Skeletal muscle tissue (tissue), 4 donors: ENCODE measurements around the gene CDH4. TPM values are rescaled to one million over a fixed set of nuclear protein-coding genes. Genes with fewer than 3 reads are reported as not detected.

Experiments
- H3K27ac ChIP-seq: one replicate; pipeline ENCODE4 v1.7.0; 2013; ENCODE audit warnings: mild to moderate bottlenecking, low read depth, low read length, inconsistent platforms
- H3K27me3 ChIP-seq, 3 donors: one replicate each; pipeline ENCODE4 v1.7.0; 2013; ENCODE audit warnings: low read length in 3 of 3; ENCODE audit not compliant: control insufficient read depth in 3 of 3, insufficient read depth in 3 of 3
- H3K36me3 ChIP-seq, 3 donors: one replicate each; pipeline ENCODE4 v1.7.0; 2013; ENCODE audit warnings: low read length in 3 of 3; ENCODE audit not compliant: control insufficient read depth in 3 of 3, insufficient read depth in 3 of 3
- H3K4me1 ChIP-seq, 3 donors: one replicate each; pipeline ENCODE4 v1.7.0; 2013; ENCODE audit warnings: low read length in 3 of 3, mild to moderate bottlenecking in 3 of 3; ENCODE audit not compliant: control insufficient read depth in 3 of 3, insufficient read depth in 3 of 3
- H3K4me3 ChIP-seq, 3 donors: one replicate each; pipeline ENCODE4 v1.7.0; 2013; ENCODE audit warnings: low read length in 3 of 3
- H3K9ac ChIP-seq, 3 donors: one replicate each; pipeline ENCODE4 v1.7.0; 2013; ENCODE audit warnings: low read length in 3 of 3, mild to moderate bottlenecking in 3 of 3, moderate library complexity in 2 of 3, low read depth in 1 of 3
- H3K9me3 ChIP-seq, 3 donors: one replicate each; pipeline ENCODE4 v1.7.0; 2013; ENCODE audit warnings: low read length in 3 of 3; ENCODE audit not compliant: control insufficient read depth in 3 of 3
- total RNA-seq: library from RNA; depleted of rRNA; stranded (reverse); fragments of >200 nt; gene quantifications from one replicate; pipeline ENCODE4 v1.2.3, GENCODE V29; 2014
- donor health status: Osteomylitis.

CDH4 gene
- total RNA-seq, 1 donor from 2014 or later: 0.52 TPM

DNA sequence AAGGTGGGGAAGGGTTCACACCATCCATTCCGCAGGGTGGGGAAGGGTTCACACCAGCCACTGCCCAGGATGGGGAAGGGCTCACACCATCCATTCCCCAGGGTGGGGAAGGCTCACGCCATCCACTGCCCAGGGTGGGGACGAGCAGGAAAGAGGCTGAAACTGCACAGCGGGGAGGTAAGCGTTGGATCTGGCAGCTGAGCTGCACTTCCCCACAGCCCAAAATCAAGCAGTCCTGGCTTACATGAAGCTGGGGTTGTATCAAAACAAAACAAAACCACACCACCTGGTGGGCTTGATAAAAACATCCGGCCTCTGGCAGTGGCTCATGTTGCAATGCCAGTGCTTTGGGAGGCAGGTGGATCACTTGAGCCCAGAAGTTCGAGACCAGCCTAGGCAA lies 545.1 kb downstream of the CDH4 start:
- Histone ChIP-seq H3K27ac (no peak overlapping the region), H3K9me3 (no peaks in the 10 kb centered on the region), H3K4me1 (no peaks in the 10 kb centered on the region), H3K4me3 (no peak overlapping the region), H3K27me3 (peaks cover 16 to 27% (median 21%) of the 10 kb centered on the region in 3 donors), H3K9ac (no peak overlapping the region), H3K36me3 (no peaks in the 10 kb centered on the region)

DNA sequence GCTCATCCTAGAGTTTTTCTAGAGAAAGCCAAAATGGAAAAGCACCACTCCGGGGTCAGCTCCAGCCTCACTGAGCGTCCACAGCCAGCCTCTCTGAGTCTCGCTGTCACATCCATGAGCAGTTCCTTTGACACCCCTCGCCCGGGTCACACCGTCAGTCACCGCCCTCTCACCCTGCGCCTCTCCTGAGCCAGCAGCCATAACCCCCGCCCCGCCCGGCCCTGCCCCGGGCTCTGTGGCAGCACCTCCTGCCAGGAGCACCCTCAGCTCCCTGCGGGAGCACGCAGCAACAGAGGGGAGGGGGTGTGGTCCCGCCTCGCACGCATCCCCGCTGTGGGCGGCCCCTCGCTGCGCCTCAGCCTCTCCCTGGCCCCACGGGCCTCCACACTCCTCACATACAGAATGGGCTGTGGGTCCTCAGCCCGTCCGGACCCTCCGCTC lies 545.9 kb downstream of the CDH4 start:
- Histone ChIP-seq H3K9me3 (no peaks in the 10 kb centered on the region), H3K4me3 (no peak overlapping the region), H3K27ac (no peak overlapping the region), H3K27me3 (peaks cover 24 to 34% (median 29%) of the 10 kb centered on the region in 3 donors), H3K36me3 (no peaks in the 10 kb centered on the region), H3K9ac (no peak overlapping the region), H3K4me1 (no peaks in the 10 kb centered on the region)

DNA sequence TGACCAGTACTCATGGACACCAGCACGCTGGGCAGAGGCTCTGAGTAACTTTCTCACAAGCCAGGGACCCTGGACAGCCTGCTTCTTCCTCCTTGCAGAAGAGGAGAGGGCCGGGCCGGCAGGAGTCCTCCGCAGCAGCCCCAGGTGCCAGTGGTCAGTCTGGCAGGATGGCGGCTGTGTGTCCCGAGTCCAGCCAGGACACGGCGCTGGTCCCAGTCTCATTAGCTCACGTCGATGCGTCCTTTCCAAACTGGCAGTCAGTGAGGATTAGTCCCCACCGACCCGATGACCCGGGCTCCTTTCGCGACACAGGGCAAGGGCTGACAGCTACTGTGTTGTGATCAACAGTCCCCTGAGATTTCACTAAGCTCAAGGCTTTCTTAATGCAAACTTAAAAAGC lies 546.6 kb downstream of the CDH4 start:
- Histone ChIP-seq H3K9me3 (no peaks in the 10 kb centered on the region), H3K4me3 (no peak overlapping the region), H3K4me1 (peaks cover 0 to 4% (median 0%) of the 10 kb centered on the region in 3 donors), H3K27me3 (peaks cover 29 to 36% (median 34%) of the 10 kb centered on the region in 3 donors), H3K9ac (no peak overlapping the region), H3K36me3 (no peaks in the 10 kb centered on the region), H3K27ac (no peak overlapping the region)

DNA sequence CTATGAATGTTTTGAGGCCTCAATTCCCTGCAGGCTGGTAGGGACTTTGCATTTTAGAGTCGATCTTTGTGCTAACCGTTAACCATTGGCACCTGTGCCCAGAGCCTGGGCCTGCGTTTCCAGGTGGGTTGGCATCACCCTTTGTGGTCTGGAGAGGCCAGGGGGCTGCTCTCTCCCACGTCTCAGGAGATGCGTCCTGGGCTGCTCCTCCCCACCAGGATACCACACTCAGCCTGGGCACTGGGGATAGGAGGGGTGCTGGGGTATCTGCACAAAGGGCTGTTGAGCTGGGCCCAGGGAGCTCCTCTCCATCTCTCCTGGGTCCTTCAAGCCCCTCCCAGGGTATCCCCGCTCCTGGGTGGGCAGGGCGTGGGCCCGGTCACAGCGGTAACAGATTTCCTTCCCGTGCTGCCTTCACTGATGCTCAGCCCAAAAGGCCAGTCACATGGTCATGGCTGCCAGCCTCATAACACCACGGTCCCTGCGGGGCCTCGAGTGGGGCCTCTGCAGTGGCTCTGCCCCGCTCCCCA lies 547.4 kb downstream of the CDH4 start:
- H3K36me3 ChIP-seq: no peaks in the 10 kb centered on the region
- H3K9ac ChIP-seq: no peak overlapping the region
- H3K27me3 ChIP-seq: peaks cover 37 to 45% (median 42%) of the 10 kb centered on the region in 3 donors
- no peak overlapping the region for H3K4me3 ChIP-seq
- H3K4me1 ChIP-seq: peaks cover 0 to 8% (median 0%) of the 10 kb centered on the region in 3 donors
- H3K27ac ChIP-seq: no peak overlapping the region
- no peaks in the 10 kb centered on the region for H3K9me3 ChIP-seq

DNA sequence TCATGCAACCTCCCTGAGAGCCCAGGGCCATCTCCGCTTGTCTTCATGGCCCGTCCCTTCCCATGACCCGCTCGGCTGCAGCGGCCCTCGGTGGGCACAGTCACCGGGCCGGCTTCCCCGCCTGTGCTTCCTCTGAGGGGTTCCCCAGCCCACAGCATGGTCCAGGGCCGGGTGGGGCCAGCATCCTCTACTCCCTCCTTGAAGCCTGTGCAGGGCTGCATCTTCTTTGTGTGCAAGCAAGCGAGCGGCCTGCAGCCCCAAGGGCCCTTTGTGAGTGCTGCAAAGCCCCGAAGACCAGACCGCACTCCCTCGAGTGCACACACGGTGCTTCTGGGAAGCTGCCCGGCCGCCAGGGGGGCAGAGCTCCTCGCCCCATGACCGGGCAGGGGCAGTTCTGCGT lies 547.9 kb downstream of the CDH4 start:
- H3K27ac ChIP-seq: no peak overlapping the region
- H3K9me3 ChIP-seq: no peaks in the 10 kb centered on the region
- H3K36me3 ChIP-seq: no peaks in the 10 kb centered on the region
- H3K4me1 ChIP-seq: peaks cover 0 to 8% (median 0%) of the 10 kb centered on the region in 3 donors
- H3K4me3 ChIP-seq: no peak overlapping the region
- no peak overlapping the region for H3K9ac ChIP-seq
- H3K27me3 ChIP-seq: peaks cover 42 to 47% (median 47%) of the 10 kb centered on the region in 3 donors

DNA sequence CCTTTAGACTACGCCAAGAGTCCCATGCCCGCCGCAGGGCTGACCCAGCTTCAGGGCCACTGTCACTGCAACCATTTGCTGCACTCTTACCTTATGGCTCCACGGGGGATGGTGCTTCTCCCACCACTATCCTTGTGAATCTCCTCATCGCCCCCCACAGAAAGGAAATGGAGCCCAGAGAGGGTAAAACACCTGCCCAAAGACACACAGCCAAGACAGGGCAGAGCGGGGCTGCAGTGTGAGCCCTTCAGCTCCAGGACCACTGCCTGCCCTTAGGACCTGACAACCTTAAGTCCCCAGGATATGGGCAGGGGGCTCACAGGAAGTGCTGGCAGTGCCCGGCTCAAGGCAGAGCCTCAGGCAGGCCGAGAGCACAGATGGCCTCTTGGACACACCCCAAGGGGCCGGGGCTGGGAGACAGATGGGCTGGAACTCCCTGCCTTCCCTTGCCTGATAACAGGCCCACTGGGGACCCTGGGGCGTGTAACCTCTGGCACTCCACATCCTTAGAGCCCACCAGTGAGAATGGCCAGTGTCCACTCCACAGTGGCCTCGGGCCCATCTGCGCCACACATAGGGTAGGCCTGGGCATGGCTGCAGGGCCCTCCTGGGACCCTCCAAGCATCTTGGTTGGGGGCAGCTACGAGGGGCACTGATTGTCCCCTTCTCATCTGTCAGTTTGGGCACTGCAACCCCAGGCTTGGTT lies 548.5 kb downstream of the CDH4 start:
- H3K27ac ChIP-seq: no peak overlapping the region
- no peak overlapping the region for H3K9ac ChIP-seq
- H3K4me3 ChIP-seq: no peak overlapping the region
- H3K27me3 ChIP-seq: peaks cover 48 to 51% (median 50%) of the 10 kb centered on the region in 3 donors
- peaks cover 0 to 8% (median 0%) of the 10 kb centered on the region in 3 donors for H3K4me1 ChIP-seq
- no peaks in the 10 kb centered on the region for H3K36me3 ChIP-seq
- H3K9me3 ChIP-seq: no peaks in the 10 kb centered on the region

DNA sequence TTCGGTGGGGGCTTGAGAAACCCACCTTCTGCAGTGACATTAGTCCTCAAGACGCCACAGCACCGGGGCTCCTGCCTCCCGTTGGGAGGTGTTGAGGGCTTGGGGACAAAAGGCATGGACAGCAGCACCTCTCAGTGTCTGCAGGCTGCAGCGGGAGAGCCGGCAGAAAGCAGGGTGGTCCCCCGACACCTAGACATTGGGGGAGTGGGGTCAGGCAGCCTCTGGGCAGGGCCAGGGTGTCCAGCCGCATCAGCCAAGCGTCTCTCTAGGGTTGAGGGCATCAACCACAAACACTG lies 549.0 kb downstream of the CDH4 start:
- H3K36me3 ChIP-seq: no peaks in the 10 kb centered on the region
- peaks cover 0 to 8% (median 0%) of the 10 kb centered on the region in 3 donors for H3K4me1 ChIP-seq
- H3K27me3 ChIP-seq: peaks cover 52 to 55% (median 55%) of the 10 kb centered on the region in 3 donors
- H3K27ac ChIP-seq: no peak overlapping the region
- no peaks in the 10 kb centered on the region for H3K9me3 ChIP-seq
- no peak overlapping the region for H3K4me3 ChIP-seq
- no peak overlapping the region for H3K9ac ChIP-seq

DNA sequence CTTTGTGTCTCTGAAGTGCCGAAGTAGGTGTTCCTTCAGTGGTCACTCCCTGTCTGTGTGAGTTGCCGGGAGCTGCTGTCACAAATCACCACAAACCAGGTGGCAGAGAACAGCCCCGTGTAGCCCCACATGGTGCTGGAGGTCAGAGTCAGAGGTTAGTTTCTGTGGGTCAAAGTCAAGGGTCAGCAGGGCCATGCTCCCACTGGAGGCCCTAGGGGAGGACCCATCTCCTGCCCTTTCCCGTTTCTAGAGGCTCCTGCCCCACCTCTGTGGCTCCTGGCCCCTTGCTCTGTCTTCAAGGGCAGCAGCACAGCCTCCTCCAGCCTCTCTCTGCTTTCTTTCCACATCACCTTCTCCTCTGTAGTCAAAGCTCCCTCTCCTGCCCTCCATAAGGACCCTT lies 549.4 kb downstream of the CDH4 start:
- H3K9ac ChIP-seq: no peak overlapping the region
- no peaks in the 10 kb centered on the region for H3K9me3 ChIP-seq
- peaks cover 56 to 59% (median 59%) of the 10 kb centered on the region in 3 donors for H3K27me3 ChIP-seq
- H3K4me3 ChIP-seq: no peak overlapping the region
- H3K36me3 ChIP-seq: no peaks in the 10 kb centered on the region
- no peak overlapping the region for H3K27ac ChIP-seq
- peaks cover 0 to 8% (median 0%) of the 10 kb centered on the region in 3 donors for H3K4me1 ChIP-seq

DNA sequence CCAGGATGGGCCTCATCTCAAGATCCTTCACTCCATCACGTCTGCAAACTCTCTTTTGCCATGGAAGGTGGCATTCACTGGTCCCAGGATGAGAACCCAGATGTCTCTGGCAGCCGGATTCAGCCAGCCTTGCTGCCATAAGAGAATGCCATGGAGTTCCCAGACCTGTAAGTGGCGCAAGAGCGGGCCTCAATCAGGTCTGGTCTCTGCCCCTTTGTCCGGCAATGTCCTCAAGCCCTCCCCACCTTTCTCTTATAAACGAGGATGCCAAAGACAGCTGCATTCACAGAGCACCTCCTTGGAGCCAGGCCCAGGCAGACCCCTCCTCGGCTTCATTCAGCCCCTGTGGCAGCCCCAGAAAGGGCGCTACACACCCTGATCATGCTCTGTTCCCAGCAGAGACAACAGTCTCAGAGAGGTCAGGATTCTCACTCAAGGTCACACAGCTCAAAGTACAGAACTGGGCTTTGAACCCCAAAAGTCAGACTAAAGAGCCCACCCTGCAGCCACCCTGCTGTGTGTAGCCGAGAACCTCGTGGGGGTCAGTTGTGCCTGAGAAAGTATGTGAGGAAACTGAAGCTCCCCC lies 549.9 kb downstream of the CDH4 start:
- Histone ChIP-seq H3K27ac (no peak overlapping the region), H3K9ac (no peak overlapping the region), H3K27me3 (peaks cover 61 to 63% (median 63%) of the 10 kb centered on the region in 3 donors), H3K36me3 (no peaks in the 10 kb centered on the region), H3K4me3 (no peak overlapping the region), H3K9me3 (no peaks in the 10 kb centered on the region), H3K4me1 (peaks cover 0 to 8% (median 0%) of the 10 kb centered on the region in 3 donors)

DNA sequence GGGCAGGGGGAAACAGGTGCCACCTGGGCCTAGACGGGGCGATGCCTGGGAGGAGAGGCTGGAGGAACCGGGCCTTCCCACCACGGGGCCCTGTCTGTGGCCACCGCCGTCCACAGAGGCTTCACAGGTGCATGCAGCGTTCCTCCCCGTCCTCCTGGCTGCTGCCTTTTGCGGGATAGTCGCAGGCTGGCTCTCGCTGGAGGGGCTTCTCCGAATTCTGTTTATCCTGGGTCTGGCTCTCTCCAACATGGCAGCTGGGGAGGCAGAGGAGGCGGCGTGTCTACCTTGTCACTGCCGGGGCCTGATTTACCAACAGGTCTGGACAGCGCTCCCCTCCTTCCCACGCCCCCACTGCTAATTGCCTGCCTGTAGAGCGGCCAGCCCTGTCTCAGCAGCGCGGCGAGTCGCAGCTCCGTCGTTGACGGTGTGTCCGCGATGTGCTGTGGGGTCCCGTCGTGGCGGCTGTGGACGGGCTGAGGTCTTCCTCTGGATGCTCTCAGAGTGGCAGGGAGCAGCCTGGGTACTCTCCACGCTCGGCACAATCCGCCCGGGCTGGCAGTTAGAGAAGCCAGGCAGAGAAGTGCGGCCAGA lies 550.8 kb downstream of the CDH4 start:
- Histone ChIP-seq H3K4me3 (no peak overlapping the region), H3K4me1 (peaks cover 0 to 8% (median 0%) of the 10 kb centered on the region in 3 donors), H3K36me3 (no peaks in the 10 kb centered on the region), H3K27ac (no peak overlapping the region), H3K9ac (no peak overlapping the region), H3K9me3 (no peaks in the 10 kb centered on the region), H3K27me3 (peaks cover 69 to 71% (median 70%) of the 10 kb centered on the region in 3 donors)
